GM19455 (cell line): ENCODE data around the gene ELAPOR1.

ENCODE experiments used
- ATAC-seq: cut with Tn5 transposase; IDR thresholded peaks from one replicate; pipeline ENCODE4 v1.9.1; 2021; ENCODE audit not compliant: unreplicated experiment

ELAPOR1 gene

DNA sequence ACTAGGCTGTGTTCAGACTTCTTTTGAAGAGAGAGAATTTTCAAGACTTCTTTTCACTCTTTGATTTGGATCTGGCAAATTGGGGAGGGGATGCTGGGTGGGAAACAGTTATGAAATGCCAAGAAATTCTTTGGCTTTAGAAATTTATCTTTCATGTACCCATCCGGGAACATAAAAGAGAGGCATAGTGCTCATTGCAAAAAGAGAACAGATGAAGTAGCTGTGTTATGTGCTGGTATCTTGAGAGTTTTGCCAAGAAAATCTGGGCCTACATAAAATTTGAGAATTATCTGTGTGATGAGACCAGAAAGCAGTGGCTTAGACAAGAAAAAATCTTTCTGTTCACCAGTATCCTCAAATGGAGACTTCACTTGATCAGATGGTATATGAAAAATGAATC, 19.0 kb upstream of the ELAPOR1 start:
- ATAC-seq: no peak

DNA sequence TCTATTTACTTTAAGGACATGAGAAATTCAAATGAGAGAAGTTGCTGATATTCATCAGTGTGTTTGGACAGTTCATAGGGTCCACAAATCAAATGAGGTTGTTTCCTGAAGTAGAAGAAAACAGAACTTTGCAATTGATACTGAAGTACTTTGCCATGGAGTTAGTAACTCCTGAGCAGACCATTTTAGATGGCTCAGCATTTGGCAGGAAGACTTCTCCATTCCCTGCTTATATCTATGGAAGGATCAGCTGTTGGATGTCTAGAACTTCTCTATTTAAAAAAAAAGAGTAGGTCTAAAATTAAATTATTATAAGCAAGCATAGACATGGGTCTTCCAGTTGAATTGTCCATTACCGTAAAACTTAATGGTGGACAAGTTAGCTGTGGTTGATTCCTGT, 18.3 kb upstream of the ELAPOR1 start:
- no peak for ATAC-seq

DNA sequence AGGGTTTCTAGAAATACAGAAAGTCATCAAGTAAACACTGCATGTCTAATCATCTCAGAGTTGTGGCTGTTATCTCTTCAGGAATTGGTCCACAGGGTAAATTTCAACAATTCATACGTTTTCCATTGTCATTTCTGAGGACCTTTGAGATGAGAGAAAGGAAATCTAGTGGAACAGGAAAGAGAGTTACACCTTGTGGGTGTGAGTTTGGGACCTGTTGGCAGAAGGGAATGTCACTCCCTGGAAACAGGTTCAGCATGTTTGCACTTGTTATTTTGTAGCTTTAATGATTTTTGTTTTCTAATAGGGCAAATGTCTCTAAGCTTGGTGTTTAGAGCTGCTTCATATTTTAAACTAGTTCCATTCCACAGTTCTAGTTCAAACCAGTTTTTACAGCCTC, 17.8 kb upstream of the ELAPOR1 start:
- ATAC-seq: no peak

DNA sequence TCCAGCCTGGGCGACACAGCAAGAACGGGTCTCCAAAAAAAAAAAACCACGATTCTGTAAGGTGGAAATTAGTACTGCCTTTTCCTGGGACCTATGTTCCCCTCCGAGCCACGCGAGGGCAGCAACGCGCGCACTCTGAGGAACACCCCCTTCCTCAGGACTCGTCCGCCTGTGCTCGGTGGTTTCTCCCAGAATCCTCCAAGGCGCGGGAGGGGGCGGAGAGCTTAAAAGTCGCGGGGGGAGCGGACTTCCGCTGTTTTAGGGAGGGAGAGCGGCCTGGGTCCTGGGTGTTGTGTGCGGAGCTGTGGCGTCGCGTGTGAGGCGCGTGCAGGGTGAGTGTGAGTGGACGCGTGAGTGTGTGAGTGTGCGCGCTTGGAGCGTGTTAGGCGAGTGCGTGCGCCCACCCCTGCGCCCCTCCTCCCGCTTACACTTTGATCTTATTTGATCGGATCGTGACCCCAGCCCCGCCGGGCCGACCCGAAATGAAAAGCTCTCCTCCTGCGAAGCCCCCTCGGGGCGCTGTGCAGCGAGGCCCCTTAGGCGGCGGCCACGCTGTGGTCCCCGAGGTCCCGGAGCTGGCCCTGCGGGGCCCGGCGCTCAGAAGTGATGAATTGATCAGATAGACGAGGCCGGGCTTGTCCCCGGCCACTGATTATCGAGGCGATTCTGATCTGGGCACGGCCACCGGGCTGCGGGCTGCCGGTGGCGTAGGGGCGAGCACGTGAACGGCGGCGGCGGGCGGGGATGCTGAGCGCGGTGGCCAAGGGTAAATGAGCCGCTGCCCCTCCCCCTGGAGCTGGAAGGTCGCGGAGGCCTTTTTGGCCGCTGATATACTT, 13.8 kb upstream of the ELAPOR1 start:
- ATAC-seq: peak; percentile 84

DNA sequence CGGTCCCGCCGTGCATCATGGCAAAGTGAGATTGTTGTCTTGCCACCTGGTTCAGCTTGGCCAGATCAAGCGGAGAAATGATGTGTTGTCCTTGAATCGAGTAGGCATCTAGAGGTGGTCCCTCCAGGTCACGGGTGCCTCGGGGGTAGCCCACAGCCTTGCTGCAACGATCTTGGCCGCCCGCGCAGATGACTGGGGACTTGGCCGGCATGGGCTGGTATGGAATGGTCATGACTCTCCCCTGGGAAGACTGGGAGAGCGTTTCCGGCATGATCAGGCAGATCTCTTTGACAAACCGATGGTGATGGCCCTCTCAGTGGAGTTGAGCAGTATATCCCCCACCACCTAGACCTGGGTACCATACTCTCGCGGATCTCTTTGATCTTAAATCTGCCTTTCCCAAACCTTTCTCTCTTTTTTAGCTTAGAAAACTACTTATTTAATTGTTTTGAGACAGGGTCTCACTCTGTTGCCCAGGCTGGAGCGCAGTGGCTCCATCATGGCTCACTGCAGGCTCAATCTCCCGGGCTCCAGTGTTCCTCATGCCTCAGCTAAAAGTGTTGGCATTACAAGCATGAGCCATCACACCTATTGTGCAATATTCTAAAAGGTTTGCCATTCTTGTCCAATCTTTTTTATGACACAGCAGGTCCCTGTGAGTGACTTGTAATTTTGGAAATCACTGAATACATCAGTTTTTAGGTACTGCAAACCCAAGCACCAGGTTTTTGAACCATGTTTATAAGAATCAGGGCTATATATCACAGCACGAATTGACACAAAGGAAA, 9.4 kb upstream of the ELAPOR1 start:
- no peak for ATAC-seq

DNA sequence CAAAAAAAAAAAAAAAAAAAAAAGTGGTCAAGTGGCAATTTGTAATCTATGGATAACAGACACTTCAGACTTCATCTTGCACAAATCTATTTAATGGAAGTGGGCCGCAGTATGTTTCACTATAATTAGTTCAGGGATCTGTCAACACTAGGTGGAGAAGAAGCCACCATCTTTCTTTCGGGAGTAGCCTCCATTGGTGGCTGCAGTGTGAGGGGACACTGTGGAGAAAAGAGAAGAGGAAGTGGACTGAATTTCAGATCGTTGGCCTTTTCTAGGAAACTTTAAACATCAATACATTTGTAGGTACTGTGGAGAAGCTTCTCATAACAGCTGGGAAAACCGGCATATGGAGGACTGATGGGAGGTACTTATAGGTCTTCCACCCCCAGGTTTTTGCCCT, 8.0 kb upstream of the ELAPOR1 start:
- ATAC-seq: no peak

DNA sequence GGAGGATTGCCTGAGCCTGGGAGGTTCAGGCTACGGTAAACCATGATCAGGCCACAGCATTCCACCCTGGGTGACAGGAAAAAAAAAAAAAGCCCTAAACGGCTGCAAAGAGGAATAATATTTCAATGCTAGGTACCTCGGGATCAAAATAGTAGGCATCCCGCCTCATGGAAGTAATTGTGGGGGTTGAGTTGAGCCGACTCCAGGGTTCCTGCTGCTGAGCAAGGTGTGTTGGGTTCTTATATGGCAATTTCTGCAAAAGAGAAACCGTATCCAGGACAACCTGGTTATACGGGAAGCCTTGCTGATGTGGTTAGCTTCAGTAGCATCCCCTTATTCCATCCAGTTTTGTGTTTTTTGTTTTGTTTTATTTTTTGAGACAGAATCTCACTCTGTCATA, 6.1 kb upstream of the ELAPOR1 start:
- ATAC-seq: no peak

DNA sequence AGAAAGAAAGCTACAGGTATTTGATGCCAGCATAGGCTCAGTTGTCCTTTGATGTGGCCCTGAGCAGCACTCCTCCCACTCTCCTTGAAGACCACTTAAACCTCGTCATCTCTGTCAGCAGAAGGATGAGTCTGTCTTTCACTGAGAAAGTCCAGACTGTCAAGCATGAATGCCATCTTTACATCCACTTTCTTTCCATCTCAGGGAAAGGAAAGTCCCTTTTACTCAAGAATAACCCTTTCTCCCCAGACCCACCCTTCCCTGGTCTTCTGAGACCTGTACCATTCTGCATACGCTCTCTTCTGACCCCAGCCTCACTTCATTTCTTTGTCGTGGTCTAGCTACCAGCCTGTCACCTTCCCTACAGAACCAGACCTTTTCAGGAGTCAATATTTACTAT, 4.0 kb upstream of the ELAPOR1 start:
- ATAC-seq: no peak

DNA sequence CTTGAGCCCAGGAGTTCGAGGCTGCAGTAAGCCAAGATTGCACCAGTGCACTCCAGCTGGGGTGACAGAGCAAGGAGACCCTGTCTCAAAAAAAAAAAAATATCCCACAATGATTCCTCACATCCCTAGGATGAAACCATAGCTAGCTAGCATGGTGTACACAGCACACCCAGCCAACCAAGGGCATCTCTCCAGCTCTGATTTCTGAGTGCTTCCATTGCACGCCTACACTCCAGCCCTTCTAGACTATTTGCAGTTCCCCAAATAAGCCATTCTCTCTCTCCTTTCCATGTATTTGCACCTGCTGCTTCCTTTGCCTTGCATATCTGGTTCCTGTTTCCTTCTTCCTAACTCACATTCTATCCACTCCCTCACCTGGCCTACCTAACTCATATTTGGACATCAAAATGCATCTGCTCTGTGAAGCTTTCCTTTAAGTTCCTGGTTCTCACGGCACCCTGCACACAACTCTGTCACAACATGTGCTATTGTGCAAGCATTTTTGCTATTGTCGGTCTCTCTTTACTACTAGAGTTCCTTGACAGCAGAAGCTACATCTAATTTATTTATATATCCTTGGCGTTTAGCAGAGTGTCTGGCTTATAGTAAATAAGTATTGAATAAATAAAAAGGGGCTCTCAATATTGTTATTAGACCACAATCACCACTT, 2.4 kb upstream of the ELAPOR1 start:
- no peak for ATAC-seq

DNA sequence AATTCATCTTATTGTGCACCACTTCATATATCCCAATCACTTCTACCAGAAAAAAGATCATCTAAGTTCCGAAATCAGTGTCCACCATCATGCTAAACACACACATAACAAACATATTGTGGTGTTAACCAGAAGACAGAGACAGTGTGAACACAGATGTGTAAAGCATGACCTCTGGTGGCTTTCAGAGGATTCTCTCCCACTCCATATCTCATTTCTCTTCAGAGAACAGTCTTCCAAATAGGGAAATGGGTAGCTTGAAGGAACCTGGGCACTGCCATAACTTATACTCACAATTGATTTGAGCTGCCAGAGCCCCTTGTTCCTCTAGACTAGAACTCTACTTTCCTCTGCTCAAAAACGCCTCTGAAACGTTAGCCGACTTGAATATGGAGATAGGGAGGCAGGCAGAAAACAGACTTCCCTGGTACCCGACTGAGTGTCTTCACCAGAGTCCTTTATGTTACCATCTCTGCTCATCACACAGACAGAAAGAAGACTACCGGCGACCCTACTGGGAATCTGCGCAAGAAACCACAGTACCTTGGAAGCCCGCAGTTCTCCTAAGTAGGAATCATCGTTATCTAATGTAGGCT, 1.8 kb upstream of the ELAPOR1 start:
- ATAC-seq: peak; percentile 44

DNA sequence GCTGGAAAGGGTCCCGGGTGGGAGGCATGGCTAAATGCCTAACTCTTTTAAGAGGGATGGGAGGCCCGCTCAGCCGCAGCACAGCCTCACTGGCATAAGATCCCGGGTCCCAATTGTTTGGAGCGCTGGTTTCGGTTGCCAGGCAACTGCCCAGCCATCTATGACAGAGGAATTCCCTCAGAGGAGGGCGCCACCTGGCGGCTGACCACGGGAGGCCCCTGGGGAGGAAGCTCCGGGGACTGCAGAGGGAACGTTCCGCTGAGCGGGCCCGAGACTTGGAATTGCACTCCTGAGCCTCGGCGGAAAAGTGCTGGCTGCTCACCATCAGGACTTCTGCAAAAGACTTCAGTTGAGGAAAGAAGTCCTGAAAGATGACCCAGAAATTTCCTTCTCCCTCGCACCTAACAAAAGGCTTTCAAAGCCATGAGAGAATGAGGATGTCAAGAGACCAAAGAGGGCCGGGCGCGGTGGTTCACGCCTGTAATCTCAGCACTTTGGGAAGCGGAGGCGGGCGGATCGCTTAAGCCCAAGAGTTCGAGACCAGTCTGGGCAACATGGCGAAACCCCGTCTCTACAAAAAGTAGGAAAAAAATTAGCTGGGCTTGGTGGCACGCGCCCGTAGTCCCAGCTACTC, 1.1 kb upstream of the ELAPOR1 start:
- peak; percentile 60 for ATAC-seq

DNA sequence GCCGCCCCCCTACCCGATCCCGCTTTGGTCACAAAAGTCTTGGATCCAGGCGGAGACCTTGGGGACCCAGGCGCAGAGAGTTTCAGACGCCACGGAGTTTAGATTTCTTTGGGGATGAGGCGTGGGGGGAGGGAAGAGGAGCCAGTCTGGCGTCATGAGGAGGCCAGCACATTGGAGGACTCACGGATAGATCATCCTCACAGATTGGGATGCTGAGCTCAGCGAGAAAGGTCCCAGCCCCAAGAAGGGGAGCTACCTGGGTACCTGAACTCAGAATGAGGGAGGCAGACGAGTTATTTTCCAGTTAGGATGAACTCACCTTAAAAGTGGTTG, 393 bp downstream of the ELAPOR1 start:
- no peak for ATAC-seq

DNA sequence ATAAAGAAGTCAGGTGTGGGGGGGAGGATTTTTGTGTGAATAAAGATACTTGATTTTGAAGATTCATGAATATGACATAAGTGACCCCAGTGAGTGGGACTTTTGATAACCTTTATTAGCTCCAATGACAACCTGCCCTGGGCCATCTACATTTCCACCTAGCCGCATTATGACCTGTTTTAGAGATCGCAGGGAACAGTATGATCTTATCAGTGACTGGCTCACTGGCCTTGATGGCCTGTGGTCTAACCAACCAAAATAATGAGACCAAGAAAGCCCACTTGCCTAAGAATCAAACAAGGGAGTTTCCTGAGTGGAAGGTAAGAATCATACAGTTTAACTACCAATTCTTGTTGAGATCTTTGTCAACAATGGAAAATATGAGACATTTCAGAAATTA, 1.8 kb downstream of the ELAPOR1 start:
- no peak for ATAC-seq

DNA sequence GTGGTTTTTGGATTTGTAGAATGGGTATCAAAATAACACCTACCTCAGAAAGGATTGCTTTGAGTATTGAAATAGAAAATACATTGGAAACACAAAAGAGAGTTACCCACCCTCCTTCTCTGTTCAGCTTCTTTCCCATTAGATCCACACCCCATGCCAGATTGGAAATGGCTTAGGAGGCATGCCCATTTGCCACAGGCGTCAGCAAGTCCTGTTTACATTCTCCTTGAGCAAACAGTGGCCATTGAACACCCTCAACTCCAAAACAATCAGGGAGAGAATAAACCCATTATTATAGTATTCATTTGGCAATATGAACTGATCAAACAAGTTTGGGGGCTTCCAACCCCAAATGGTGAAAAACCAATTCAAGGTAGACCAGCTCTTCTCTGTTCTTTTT, 2.4 kb downstream of the ELAPOR1 start:
- ATAC-seq: no peak

DNA sequence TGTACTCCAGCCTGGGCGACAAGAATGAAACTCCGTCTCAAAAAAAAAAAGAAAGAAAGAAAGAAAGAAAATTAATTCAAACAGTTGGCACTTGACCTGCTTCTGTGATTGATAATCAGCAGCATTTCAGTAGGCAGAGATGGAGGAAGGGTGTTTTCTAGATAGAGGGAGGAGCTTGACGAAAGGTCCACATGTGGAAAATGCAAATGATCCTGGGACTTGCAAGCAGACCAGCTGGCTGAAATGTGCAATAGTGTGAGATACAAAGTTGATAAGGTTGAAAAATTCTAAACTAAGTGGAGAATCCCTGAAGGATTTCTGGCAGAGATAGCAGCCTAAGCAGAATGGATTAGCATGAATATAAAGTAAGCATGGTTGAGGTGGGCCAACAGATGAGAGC, 4.2 kb downstream of the ELAPOR1 start:
- ATAC-seq: no peak

DNA sequence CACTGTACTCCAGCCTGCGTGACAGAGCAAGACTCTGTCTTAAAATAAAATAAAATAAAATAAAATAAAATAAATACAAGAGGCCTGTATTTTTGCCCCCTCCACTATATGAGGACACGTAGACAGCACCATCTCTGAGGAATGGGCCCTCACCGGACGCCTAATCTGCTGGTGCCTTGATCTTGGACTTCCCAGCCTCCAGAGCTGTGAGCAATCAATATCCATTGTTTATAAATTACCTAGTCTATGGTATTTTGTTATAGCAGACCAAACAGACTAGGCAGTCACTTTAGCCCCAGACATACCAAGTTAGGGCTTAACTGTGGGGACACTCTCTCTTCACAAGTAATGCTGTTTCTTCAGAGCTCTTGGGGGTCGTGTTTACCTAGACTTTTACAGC, 6.4 kb downstream of the ELAPOR1 start:
- no peak for ATAC-seq

DNA sequence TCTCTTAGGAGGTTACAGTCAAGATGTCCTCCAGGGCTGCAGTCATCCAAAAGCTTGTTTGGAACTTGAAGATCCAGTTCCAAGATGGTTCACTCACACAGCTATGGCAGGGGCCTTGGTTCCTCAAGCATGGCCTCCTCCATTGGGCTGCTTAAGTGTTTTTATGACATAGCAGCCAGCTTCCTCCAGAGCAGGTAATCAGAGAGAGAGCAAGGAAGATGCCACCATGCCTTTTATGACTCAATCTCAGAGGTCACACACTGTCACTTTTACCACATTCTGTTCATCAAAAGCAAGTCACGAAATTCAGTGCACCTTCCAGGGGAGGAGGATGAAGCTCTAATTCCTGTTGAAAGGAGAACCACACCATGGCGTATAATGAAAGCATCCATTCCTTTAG, 17.1 kb downstream of the ELAPOR1 start:
- ATAC-seq: no peak

DNA sequence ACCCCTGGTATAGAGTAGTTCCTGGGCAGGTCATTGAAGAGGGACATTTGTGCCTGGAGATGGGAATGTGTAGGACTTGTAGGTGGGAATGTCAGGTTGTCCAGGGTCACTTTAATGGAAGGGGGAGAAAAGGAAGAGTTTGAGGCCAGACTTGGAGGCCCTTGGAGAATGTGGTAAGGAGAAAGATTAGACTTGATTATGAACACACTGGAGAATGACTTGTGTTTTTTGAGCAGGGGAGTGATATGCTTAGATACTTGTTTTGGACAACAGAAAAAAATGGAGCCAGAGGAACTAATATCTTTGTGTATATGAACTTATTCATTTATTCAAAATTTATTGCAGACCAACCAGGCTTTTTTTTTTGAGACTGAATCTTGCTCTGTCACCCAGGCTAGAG, 17.9 kb downstream of the ELAPOR1 start:
- no peak for ATAC-seq

DNA sequence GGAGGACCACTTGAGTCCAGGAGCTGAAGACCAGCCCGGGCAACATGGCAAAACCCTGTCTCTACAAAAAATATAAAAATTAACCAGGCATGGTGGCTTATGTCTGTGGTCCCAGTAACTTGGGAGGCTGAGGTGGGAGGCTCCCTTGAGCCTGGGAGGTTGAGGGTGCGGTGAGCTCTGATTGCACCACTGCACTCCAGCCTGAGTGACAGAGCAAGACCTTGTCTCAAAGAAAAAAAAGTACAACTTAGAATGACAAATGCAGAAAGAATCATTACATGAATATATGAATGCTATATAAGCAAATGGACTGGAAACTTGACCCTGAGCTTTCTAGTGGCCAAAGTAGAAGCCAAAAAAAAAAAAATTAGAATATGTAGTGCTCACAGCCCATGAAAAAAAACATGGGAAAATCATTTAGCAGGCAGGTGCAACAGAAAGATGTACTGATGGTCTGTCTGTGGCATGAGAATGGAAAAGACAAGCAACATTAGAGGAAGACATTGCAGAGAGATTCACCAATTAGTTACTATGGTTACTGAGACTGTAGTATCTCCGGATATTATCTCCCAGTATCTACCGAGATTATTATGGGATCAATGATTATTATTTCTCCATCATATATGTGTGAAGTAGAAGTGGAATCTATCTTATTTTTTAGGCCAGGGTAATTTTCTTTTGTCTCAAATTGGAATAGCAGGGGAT, 19.2 kb downstream of the ELAPOR1 start:
- no peak for ATAC-seq

DNA sequence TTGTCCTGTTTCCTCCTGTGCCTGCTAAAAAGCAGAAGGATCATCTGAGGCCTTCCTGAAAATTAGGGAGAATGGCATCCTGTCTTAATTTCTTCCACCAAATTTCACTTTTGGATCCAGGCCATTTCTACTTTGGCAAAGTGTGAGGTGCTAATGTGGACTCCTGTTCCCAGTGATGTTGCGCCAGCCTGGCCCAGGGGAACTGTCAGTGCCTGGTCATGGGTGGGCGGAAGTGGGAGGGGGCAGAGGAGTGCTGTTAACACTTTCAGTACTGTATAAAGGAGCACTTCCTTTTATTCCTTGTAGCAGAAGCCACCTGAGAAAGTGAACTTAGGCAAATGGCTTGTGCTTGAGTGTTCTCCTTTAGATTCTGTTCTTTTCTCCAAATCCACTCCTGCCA, 19.9 kb downstream of the ELAPOR1 start:
- ATAC-seq: no peak

DNA sequence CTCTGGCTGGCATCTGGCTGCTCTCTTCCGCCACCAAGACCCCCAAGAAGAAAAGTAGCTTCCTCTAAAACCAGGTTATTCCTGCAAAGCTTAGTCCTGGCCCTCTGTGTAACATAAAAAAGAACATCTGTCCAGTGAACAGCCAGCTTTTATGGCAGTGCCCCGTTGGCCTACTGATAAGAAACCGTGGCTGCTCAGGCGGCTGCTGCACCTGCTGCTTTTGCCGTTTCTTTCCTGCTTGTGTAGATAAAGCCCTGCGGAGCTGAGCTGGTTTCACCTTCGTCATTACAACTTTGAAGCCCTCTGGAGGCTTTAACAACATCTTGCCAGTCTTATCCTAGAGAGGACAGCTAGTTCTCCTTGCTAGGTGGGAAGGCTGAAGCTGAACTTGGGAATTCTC, 20.5 kb downstream of the ELAPOR1 start:
- ATAC-seq: no peak
